Kidney (tissue), 14 donors: ENCODE data around the gene CD80. TPM values are rescaled to one million over a fixed set of nuclear protein-coding genes. Genes with fewer than 3 reads are reported as not detected.

Experiments
- DNase-seq, 5 donors: peaks; one replicate each; pipeline ENCODE4 v3.0.0-alpha.2; 2013 to 2020
- FAIRE-seq: peaks from 2 replicates; lab custom pipeline; 2012; peaks lifted over from hg19 to GRCh38; lab: Jason Lieb, UNC
- H3K27ac ChIP-seq, 2 donors: one replicate each; pipeline ENCODE4 v1.7.0; 2013; ENCODE audit warnings: low read depth in 2 of 2, low read length in 2 of 2, inconsistent platforms in 1 of 2
- H3K27me3 ChIP-seq: one replicate; pipeline ENCODE4 v1.7.1; 2013; ENCODE audit warnings: low read length, inconsistent platforms; ENCODE audit not compliant: control insufficient read depth, insufficient read depth
- H3K36me3 ChIP-seq, 3 donors: one replicate each; pipeline versions ENCODE4 v1.7.0 to v1.7.1; 2013; ENCODE audit warnings: low read length in 3 of 3, control low read depth in 1 of 3, inconsistent platforms in 1 of 3; ENCODE audit not compliant: insufficient read depth in 3 of 3, control insufficient read depth in 2 of 3
- H3K4me1 ChIP-seq, 3 donors: one replicate each; pipeline versions ENCODE4 v1.7.0 to v1.7.1; 2013; ENCODE audit warnings: low read length in 3 of 3, inconsistent platforms in 1 of 3, low read depth in 1 of 3; ENCODE audit not compliant: control insufficient read depth in 2 of 3, insufficient read depth in 2 of 3
- H3K4me3 ChIP-seq, 3 donors: one replicate each; pipeline versions ENCODE4 v1.7.0 to v1.8.1; 2013; ENCODE audit warnings: low read length in 3 of 3, control low read depth in 1 of 3, inconsistent platforms in 1 of 3
- H3K9ac ChIP-seq, 3 donors: one replicate each; pipeline versions ENCODE4 v1.7.0 to v1.7.1; 2013; ENCODE audit warnings: low read length in 3 of 3, control low read depth in 1 of 3, inconsistent platforms in 1 of 3
- H3K9me3 ChIP-seq, 3 donors: one replicate each; pipeline versions ENCODE4 v1.7.0 to v1.7.1; 2013; ENCODE audit warnings: low read length in 3 of 3, control low read depth in 1 of 3, inconsistent platforms in 1 of 3; ENCODE audit not compliant: control insufficient read depth in 2 of 3, insufficient read depth in 1 of 3
- intact Hi-C: fragments of 100-400 bp; cut with DNase I; formaldehyde crosslinking; loops from one replicate; pipeline ENCODE4 v1.11.1; 2022
- polyA plus RNA-seq: library from polyadenylated mRNA; stranded (reverse); fragments of 350-450 nt; fragmentation: Illumina TruSeq; extraction: RNeasy Lipid Tissue Mini Kit (QIAGEN cat#74804); gene quantifications from one replicate; pipeline ENCODE4 v1.2.3, GENCODE V29; 2014; ENCODE audit warnings: low read depth, low replicate concordance; ENCODE audit not compliant: insufficient read depth
- total RNA-seq: library from RNA; stranded (reverse); fragmentation: NEBNext Ultra II Directional; extraction: Animal tissue kit (Norgen Biotek cat#: 25700); gene quantifications from one replicate; pipeline ENCODE4 v1.2.1, GENCODE V29; 2021
- TF ChIP-seq, protein P1 (sequence below): IDR thresholded peaks from 3 replicates; pipeline ENCODE4 v1.5.1; 2012; ENCODE audit warnings: mild to moderate bottlenecking, moderate library complexity, borderline replicate concordance; ENCODE audit not compliant: insufficient read depth; ENCODE audit errors: extremely low read depth
- donor health status: control.
- donor health status: control.
- donor health status: control.
- donor health status: control.
- donor health status: control.
- donor health status: DM: yes; HTN: yes; CAD: no.
- donor health status: Normal renal cell carcinoma (clear cell type).

Gene CD80
- total and polyA plus RNA-seq, 2 donors from 2014 or later: 1.2 TPM; not detected in 1

DNA sequence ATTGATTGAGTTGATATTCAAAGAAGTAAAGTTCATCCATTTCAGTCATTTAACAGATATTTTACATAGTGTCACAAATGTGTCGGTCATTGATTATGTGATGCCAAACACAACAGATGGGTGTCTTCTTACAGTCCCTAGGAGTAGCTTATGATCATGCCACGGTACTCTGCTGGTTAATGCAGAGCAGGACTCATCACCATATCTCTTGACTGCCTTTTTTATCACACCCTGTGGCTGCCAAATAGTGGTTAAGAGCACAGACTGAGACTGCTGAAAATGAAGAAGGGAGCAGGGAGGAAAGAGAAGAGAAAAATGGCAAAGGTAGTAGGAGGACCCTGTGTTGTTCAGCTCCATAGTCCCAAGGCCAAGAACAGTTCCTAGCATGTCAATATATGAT is 73.9 kb downstream of the CD80 start:
- DNase-seq (no peak), FAIRE-seq (no peak)
- Histone ChIP-seq H3K9me3 (no peaks in the 10 kb centered on the region), H3K36me3 (peaks cover 2 to 17% (median 9%) of the 10 kb centered on the region in 3 donors), H3K4me3 (no peak overlapping the region), H3K27me3 (no peaks in the 10 kb centered on the region), H3K9ac (no peak overlapping the region), H3K4me1 (no peaks in the 10 kb centered on the region), H3K27ac (no peak overlapping the region)
- intact Hi-C loops: no loop called here
- TF ChIP-seq, protein P1, sequence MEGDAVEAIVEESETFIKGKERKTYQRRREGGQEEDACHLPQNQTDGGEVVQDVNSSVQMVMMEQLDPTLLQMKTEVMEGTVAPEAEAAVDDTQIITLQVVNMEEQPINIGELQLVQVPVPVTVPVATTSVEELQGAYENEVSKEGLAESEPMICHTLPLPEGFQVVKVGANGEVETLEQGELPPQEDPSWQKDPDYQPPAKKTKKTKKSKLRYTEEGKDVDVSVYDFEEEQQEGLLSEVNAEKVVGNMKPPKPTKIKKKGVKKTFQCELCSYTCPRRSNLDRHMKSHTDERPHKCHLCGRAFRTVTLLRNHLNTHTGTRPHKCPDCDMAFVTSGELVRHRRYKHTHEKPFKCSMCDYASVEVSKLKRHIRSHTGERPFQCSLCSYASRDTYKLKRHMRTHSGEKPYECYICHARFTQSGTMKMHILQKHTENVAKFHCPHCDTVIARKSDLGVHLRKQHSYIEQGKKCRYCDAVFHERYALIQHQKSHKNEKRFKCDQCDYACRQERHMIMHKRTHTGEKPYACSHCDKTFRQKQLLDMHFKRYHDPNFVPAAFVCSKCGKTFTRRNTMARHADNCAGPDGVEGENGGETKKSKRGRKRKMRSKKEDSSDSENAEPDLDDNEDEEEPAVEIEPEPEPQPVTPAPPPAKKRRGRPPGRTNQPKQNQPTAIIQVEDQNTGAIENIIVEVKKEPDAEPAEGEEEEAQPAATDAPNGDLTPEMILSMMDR: no peak

DNA sequence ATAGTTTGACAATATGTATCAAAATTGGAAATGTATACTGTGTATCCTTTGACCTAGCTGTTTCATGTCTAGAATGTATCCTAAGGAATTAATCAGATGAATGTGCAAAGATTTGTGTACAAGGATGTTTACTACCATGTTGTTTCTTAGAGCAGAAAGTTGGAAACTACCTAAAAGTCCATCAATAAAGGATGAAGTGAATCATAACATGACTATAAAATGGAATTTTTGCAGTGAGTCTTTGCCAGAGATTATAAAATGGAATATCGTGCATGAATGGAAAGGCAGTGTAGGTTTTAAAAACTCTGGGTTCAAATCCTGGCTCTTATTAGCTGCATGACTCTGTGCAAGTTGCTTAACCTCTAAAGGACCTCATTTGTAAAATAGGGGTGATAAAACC is 76.3 kb downstream of the CD80 start:
- Histone ChIP-seq H3K9me3 (no peaks in the 10 kb centered on the region), H3K4me1 (no peaks in the 10 kb centered on the region), H3K9ac (no peak overlapping the region), H3K36me3 (peaks cover 2 to 17% (median 9%) of the 10 kb centered on the region in 3 donors), H3K27ac (no peak overlapping the region), H3K4me3 (no peak overlapping the region), H3K27me3 (no peaks in the 10 kb centered on the region)
- FAIRE-seq: no peak
- TF ChIP-seq, protein P1: no peak
- DNase-seq: no peak
- intact Hi-C loops: no loop called here

DNA sequence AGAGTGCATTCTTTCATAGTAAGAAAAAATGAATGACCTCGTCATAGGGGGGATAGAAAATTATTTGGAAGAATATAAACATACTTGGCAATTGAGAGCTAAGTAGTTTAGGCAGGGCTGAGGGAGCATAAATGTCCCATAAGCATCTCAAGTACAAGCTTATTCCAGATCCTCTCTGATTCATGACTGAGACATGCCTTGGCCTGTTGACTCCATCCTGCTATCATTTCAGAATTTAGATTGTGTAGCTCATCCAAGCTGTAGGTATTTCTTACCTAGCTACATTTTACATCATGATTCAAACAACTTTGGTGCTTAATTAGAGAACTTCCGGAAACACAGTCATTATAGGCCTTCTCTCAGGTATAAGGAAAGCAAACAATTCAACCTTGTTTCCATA is 78.3 kb downstream of the CD80 start:
- Histone ChIP-seq H3K4me3 (no peak overlapping the region), H3K27me3 (no peaks in the 10 kb centered on the region), H3K36me3 (peaks cover 2 to 18% (median 16%) of the 10 kb centered on the region in 3 donors), H3K9me3 (no peaks in the 10 kb centered on the region), H3K27ac (no peak overlapping the region), H3K4me1 (no peaks in the 10 kb centered on the region), H3K9ac (no peak overlapping the region)
- intact Hi-C loops: no loop called here
- TF ChIP-seq, protein P1: no peak
- FAIRE-seq (no peak), DNase-seq (no peak)

Other genes with a start within 250 kb of the CD80 start
- gene TMEM39A, start 96.0 kb downstream of the CD80 start, total RNA-seq: 37.0 TPM
- 7.0 TPM for gene TMEM39A, start 96.0 kb downstream of the CD80 start, polyA plus RNA-seq
- gene POGLUT1, start 90.7 kb downstream of the CD80 start, total RNA-seq: 17.8 TPM
- 7.6 TPM for gene POGLUT1, start 90.7 kb downstream of the CD80 start, polyA plus RNA-seq
- gene TIMMDC1, start 61.1 kb downstream of the CD80 start, total RNA-seq: 114 TPM
- 169 TPM for gene TIMMDC1, start 61.1 kb downstream of the CD80 start, polyA plus RNA-seq
- 15.0 TPM for gene ADPRH, start 19.9 kb upstream of the CD80 start, total RNA-seq
- 5.2 TPM for gene ADPRH, start 19.9 kb upstream of the CD80 start, polyA plus RNA-seq
- 6.7 TPM for gene PLA1A, start 38.3 kb upstream of the CD80 start, total RNA-seq
- 10.1 TPM for gene PLA1A, start 38.3 kb upstream of the CD80 start, polyA plus RNA-seq
- gene POPDC2, start 101.0 kb upstream of the CD80 start, total RNA-seq: 3.2 TPM
- gene POPDC2, start 101.0 kb upstream of the CD80 start, polyA plus RNA-seq: 7.3 TPM
- gene COX17, start 117.8 kb upstream of the CD80 start, total RNA-seq: 46.4 TPM
- 218 TPM for gene COX17, start 117.8 kb upstream of the CD80 start, polyA plus RNA-seq
- 14.1 TPM for gene CFAP91, start 143.4 kb upstream of the CD80 start, total RNA-seq
- gene CFAP91, start 143.4 kb upstream of the CD80 start, polyA plus RNA-seq: 4.7 TPM
- 0.38 TPM for gene NR1I2, start 222.5 kb upstream of the CD80 start, total RNA-seq
- 0.41 TPM for gene NR1I2, start 222.5 kb upstream of the CD80 start, polyA plus RNA-seq